Mesenchymal stem cell (in vitro differentiated cells and primary cell): Measurements from ENCODE around the gene USP40.

Experiments used
- DNase-seq: peaks from one replicate; pipeline ENCODE4 v3.0.0-alpha.2; 2013
- H2AFZ ChIP-seq: one replicate; pipeline ENCODE4 v1.6.1; 2013; ENCODE audit warnings: low read depth, mild to moderate bottlenecking, control low read depth, inconsistent platforms, low read length, moderate library complexity
- H2AK5ac ChIP-seq: 2 replicates; pipeline ENCODE4 v1.6.1; 2013; ENCODE audit warnings: low read length, moderate library complexity, mild to moderate bottlenecking, inconsistent platforms; ENCODE audit not compliant: severe bottlenecking
- H2BK120ac ChIP-seq: one replicate; pipeline ENCODE4 v1.6.1; 2013; ENCODE audit warnings: low read depth, mild to moderate bottlenecking, inconsistent platforms, low read length, moderate library complexity
- H2BK12ac ChIP-seq, 2 experiments: one replicate each; pipeline ENCODE4 v1.6.1; 2013; ENCODE audit warnings: inconsistent platforms in 2 of 2, low read length in 2 of 2, mild to moderate bottlenecking in 2 of 2, moderate library complexity in 2 of 2, control low read depth in 1 of 2
- H2BK15ac ChIP-seq: one replicate; pipeline ENCODE4 v1.6.1; 2013; ENCODE audit warnings: mild to moderate bottlenecking, low read depth, inconsistent platforms; ENCODE audit not compliant: poor library complexity, severe bottlenecking
- H2BK5ac ChIP-seq: 2 replicates; pipeline ENCODE4 v1.6.1; 2013; ENCODE audit warnings: low read depth, mild to moderate bottlenecking, low read length, control low read depth, inconsistent platforms; ENCODE audit not compliant: poor library complexity, severe bottlenecking
- H3K14ac ChIP-seq, 2 experiments: one replicate each; pipeline ENCODE4 v1.6.1; 2013; ENCODE audit warnings: inconsistent platforms in 2 of 2, low read length in 2 of 2, control low read depth in 1 of 2, mild to moderate bottlenecking in 1 of 2, moderate library complexity in 1 of 2
- H3K18ac ChIP-seq, 2 experiments: one replicate each; pipeline ENCODE4 v1.6.1; 2013; ENCODE audit warnings: inconsistent platforms in 2 of 2, low read length in 2 of 2, control low read depth in 1 of 2, low read depth in 1 of 2, mild to moderate bottlenecking in 1 of 2
- H3K23ac ChIP-seq, 2 experiments: one replicate each; pipeline ENCODE4 v1.6.1; 2013; ENCODE audit warnings: inconsistent platforms in 2 of 2, low read length in 2 of 2, mild to moderate bottlenecking in 2 of 2, moderate library complexity in 2 of 2, control low read depth in 1 of 2
- H3K27ac ChIP-seq: 2 replicates; pipeline ENCODE4 v1.5.1; 2013; ENCODE audit warnings: mild to moderate bottlenecking, moderate library complexity, low read length, control low read depth, inconsistent platforms; ENCODE audit not compliant: poor library complexity, severe bottlenecking
- H3K27me3 ChIP-seq, 2 experiments: 2 replicates each; pipeline versions ENCODE4 v1.6.1 to v1.7.0; 2013; ENCODE audit warnings: low read length in 2 of 2, mild to moderate bottlenecking in 2 of 2, moderate library complexity in 2 of 2, control low read depth in 1 of 2, inconsistent platforms in 1 of 2; ENCODE audit not compliant: control insufficient read depth in 1 of 2, insufficient read depth in 1 of 2
- H3K36me3 ChIP-seq, 2 experiments: 2 replicates each; pipeline versions ENCODE4 v1.6.1 to v1.7.0; 2013; ENCODE audit warnings: low read length in 2 of 2, control low read depth in 1 of 2, inconsistent platforms in 1 of 2, low read depth in 1 of 2, mild to moderate bottlenecking in 1 of 2; ENCODE audit not compliant: insufficient read depth in 2 of 2, control insufficient read depth in 1 of 2
- H3K4ac ChIP-seq, 2 experiments: one replicate each; pipeline ENCODE4 v1.6.1; 2013; ENCODE audit warnings: inconsistent platforms in 2 of 2, low read length in 2 of 2, mild to moderate bottlenecking in 2 of 2, moderate library complexity in 2 of 2, control low read depth in 1 of 2, low read depth in 1 of 2
- H3K4me1 ChIP-seq: 2 replicates; pipeline ENCODE4 v1.6.1; 2013; ENCODE audit warnings: low read depth, low read length, control low read depth; ENCODE audit not compliant: control insufficient read depth, insufficient read depth
- H3K4me2 ChIP-seq: 2 replicates; pipeline ENCODE4 v1.6.1; 2013; ENCODE audit warnings: low read length, mild to moderate bottlenecking, inconsistent platforms; ENCODE audit not compliant: poor library complexity, severe bottlenecking
- H3K4me3 ChIP-seq, 2 experiments: 2 replicates each; pipeline versions ENCODE4 v1.5.1 to v1.7.0; 2013; ENCODE audit warnings: low read length in 2 of 2, mild to moderate bottlenecking in 2 of 2, control low read depth in 1 of 2, low read depth in 1 of 2; ENCODE audit not compliant: insufficient read depth in 1 of 2
- H3K79me1 ChIP-seq: replicated peaks from 2 replicates; pipeline ENCODE4 v1.6.1; 2013; ENCODE audit warnings: mild to moderate bottlenecking, control low read depth, low read length, inconsistent platforms; ENCODE audit not compliant: poor library complexity, severe bottlenecking
- H3K9ac ChIP-seq: 2 replicates; pipeline ENCODE4 v1.7.0; 2013; ENCODE audit warnings: mild to moderate bottlenecking, low read length, moderate library complexity
- H3K9me3 ChIP-seq: 2 replicates; pipeline ENCODE4 v1.7.0; 2013; ENCODE audit warnings: mild to moderate bottlenecking, low read length; ENCODE audit not compliant: control insufficient read depth
- H4K8ac ChIP-seq: one replicate; pipeline ENCODE4 v1.6.1; 2013; ENCODE audit warnings: inconsistent platforms, mild to moderate bottlenecking, low read length, moderate library complexity
- H4K91ac ChIP-seq: one replicate; pipeline ENCODE4 v1.6.1; 2013; ENCODE audit warnings: mild to moderate bottlenecking, low read length, inconsistent platforms
- WGBS: methylation state at CpG from one replicate; pipeline ENCODE4 v1.1.7; 2013; ENCODE audit warnings: mixed read lengths; 5-methylcytosine and 5-hydroxymethylcytosine counted together

The USP40 gene

DNA sequence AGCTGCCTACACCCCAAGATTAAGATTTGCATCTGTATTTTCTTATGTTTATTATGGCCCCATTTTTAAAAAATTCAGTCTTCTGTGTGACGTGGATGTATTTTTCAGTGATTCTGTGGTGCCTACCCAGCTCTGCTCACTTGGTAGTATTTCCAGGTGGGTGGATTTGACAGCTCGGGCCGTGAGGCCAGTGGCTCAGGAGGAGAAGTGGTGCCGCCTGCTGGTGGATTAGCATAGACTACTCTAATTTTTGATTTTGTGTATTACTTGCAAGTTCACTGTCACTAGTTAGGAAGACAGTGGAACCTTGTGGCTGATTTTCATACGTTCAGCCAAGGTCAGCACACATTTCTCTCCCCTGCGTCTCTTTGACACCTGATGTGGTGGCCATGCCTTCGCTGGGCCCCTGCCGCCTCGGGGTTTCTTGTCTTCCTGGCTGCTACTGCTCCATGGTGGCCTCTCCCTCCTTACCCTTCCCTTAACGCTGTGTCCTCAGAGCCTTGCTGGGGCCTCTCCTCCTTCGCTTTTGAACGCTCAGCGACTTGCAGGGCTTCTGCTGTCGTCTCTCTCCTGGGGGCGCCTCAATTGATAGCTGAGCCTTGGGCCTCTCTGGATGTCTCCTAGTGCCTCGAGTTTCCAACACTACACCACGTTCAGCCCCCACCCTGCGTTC is 122.9 kb downstream of the USP40 start:
- Histone ChIP-seq H3K79me1 (peaks cover 1% of the 10 kb centered on the region), H2BK15ac (no peak overlapping the region), H3K9ac (no peak overlapping the region), H3K18ac (no peak overlapping the region), H3K4ac (no peak overlapping the region), H4K91ac (no peak overlapping the region), H3K36me3 (peaks cover 4 to 61% of the 10 kb centered on the region in 2 experiments), H2BK120ac (no peak overlapping the region), H2BK5ac (no peak overlapping the region), H3K4me3 (no peak overlapping the region), H4K8ac (no peak overlapping the region), H3K4me2 (no peak overlapping the region), H3K23ac (no peak overlapping the region), H3K4me1 (no peaks in the 10 kb centered on the region), H3K14ac (no peak overlapping the region), H3K9me3 (no peaks in the 10 kb centered on the region), H2AK5ac (no peak overlapping the region), H3K27me3 (no peaks in the 10 kb centered on the region), H2AFZ (no peak overlapping the region), H2BK12ac (peak overlapping the region in 1 of 2 experiments; percentile 28), H3K27ac (no peak overlapping the region)
- peak; percentile 76 for DNase-seq
- WGBS, result 73% methylated on average over 17 of the region's 18 CpGs

DNA sequence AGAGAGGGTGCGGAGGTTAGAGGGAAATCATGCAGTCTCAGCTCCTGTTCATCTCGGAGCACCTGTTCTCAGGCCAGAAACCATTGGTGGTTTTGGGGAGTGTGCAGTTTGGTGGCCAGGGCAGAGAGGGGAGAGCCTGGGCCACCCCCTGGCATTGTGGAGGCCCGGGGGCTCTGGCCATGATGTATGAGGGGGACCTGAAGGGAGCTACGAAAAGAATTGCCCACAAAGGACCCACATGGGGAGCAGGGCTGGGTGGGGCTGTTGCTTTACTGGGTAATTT is 124.6 kb downstream of the USP40 start:
- H3K9ac ChIP-seq, result no peak overlapping the region
- no peak overlapping the region for H3K23ac ChIP-seq
- H3K79me1 ChIP-seq, result no peaks in the 10 kb centered on the region
- no peak overlapping the region for H2AFZ ChIP-seq
- no peaks in the 10 kb centered on the region for H3K9me3 ChIP-seq
- H3K4me3 ChIP-seq, result no peak overlapping the region
- H3K27ac ChIP-seq, result no peak overlapping the region
- H2BK12ac ChIP-seq, result no peak overlapping the region
- H3K27me3 ChIP-seq, result no peaks in the 10 kb centered on the region
- WGBS, result 89% methylated on average over 4 of the region's 4 CpGs
- no peak overlapping the region for H2BK5ac ChIP-seq
- H3K4me1 ChIP-seq, result no peaks in the 10 kb centered on the region
- no peak overlapping the region for H3K4me2 ChIP-seq
- H2BK120ac ChIP-seq, result no peak overlapping the region
- no peak overlapping the region for H3K14ac ChIP-seq
- no peak overlapping the region for H4K8ac ChIP-seq
- no peak for DNase-seq
- H4K91ac ChIP-seq, result no peak overlapping the region
- H3K18ac ChIP-seq, result no peak overlapping the region
- no peak overlapping the region for H2AK5ac ChIP-seq
- no peak overlapping the region for H2BK15ac ChIP-seq
- peaks cover 13 to 64% of the 10 kb centered on the region in 2 experiments for H3K36me3 ChIP-seq
- no peak overlapping the region for H3K4ac ChIP-seq

- 96% methylated on average over 26 of the region's 26 CpGs for WGBS
- H4K8ac ChIP-seq, result no peak overlapping the region
Measured at GRCh38 chr2:233441161-233442027, 125.2 kb downstream of the USP40 start.

DNA sequence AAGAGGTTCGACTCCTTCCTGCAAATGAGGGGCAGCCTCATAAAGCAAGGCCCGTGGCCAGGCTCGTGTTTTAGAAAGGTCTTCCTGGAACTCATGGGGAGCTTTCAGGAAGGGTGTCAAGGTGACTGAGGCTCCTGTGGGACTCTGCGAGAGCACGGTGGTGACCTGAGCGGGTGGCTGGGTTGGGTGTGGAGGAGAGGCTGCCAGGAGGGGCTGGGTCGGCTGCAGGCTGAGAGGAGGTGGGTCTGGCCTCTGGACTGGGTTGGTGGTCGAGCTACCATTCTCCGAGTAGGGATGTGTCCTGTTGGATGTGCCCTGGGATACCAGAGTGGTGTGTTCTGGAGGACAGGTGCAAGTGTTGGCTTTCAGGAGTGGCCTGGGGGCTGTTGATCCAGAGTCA is 125.9 kb downstream of the USP40 start:
- Histone ChIP-seq H3K4ac (no peak overlapping the region), H3K9me3 (no peaks in the 10 kb centered on the region), H2BK5ac (no peak overlapping the region), H3K9ac (no peak overlapping the region), H3K27me3 (no peaks in the 10 kb centered on the region), H3K23ac (no peak overlapping the region), H3K4me3 (no peak overlapping the region), H3K79me1 (no peaks in the 10 kb centered on the region), H2AK5ac (no peak overlapping the region), H3K14ac (no peak overlapping the region), H2BK15ac (no peak overlapping the region), H3K36me3 (peaks cover 22 to 67% of the 10 kb centered on the region in 2 experiments), H3K27ac (no peak overlapping the region), H3K18ac (no peak overlapping the region), H2BK12ac (no peak overlapping the region), H4K8ac (no peak overlapping the region), H4K91ac (no peak overlapping the region), H2AFZ (no peak overlapping the region), H3K4me1 (no peaks in the 10 kb centered on the region), H2BK120ac (no peak overlapping the region), H3K4me2 (no peak overlapping the region)
- 97% methylated on average over 9 of the region's 9 CpGs for WGBS
- no peak for DNase-seq

More at GRCh38 chr2:233441161-233442027, 125.2 kb downstream of the USP40 start:
- Histone ChIP-seq H2BK120ac (no peak overlapping the region), H3K18ac (no peak overlapping the region), H3K4me1 (no peaks in the 10 kb centered on the region), H3K9ac (no peak overlapping the region), H3K9me3 (no peaks in the 10 kb centered on the region), H3K27me3 (no peaks in the 10 kb centered on the region), H3K36me3 (peaks cover 18 to 64% of the 10 kb centered on the region in 2 experiments), H3K27ac (no peak overlapping the region), H2AFZ (no peak overlapping the region), H2BK15ac (no peak overlapping the region), H2BK5ac (no peak overlapping the region), H3K4ac (no peak overlapping the region), H4K91ac (no peak overlapping the region), H3K23ac (no peak overlapping the region), H3K4me3 (no peak overlapping the region), H3K79me1 (no peaks in the 10 kb centered on the region), H3K4me2 (no peak overlapping the region), H2AK5ac (no peak overlapping the region), H3K14ac (no peak overlapping the region), H2BK12ac (no peak overlapping the region)
- DNase-seq, result no peak
